ENCODE results near the gene ALDH7A1.

Gene ALDH7A1

GRCh38 chr5:126487596-126487995 lies 107.4 kb downstream of the ALDH7A1 start:
- no peak for DNase-seq
- intact Hi-C loops (cut with DNase I), result no loop called here

- intact Hi-C loops (cut with DNase I), result no loop called here
- peak in 7 of 42 donors; percentile 17 to 42 (median 29) for DNase-seq
These were observed 108.7 kb downstream of the ALDH7A1 start for GRCh38 chr5:126486332-126486731.

GRCh38 chr5:126484253-126484652 lies 110.8 kb downstream of the ALDH7A1 start:
- intact Hi-C loops (cut with DNase I), result no loop called here
- DNase-seq, result peak in 1 of 42 donors; percentile 25

GRCh38 chr5:126483156-126483555 lies 111.9 kb downstream of the ALDH7A1 start:
- intact Hi-C loops (cut with DNase I), result no loop called here
- DNase-seq, result no peak

GRCh38 chr5:126482591-126482990 lies 112.4 kb downstream of the ALDH7A1 start:
- no peak for DNase-seq
- intact Hi-C loops (cut with DNase I), result no loop called here

GRCh38 chr5:126481243-126481642 lies 113.8 kb downstream of the ALDH7A1 start:
- intact Hi-C loops (cut with DNase I), result no loop called here

More at GRCh38 chr5:126481243-126481642, 113.8 kb downstream of the ALDH7A1 start:
- no peak for DNase-seq
